NB4 (cell line): ENCODE data around the gene ENPP6.

Source experiments
- MYC ChIP-seq: IDR thresholded peaks from 2 replicates; pipeline ENCODE4 v1.6.1; 2011; ENCODE audit warnings: low read depth, low read length
- POLR2A ChIP-seq: IDR thresholded peaks from 2 replicates; pipeline ENCODE4 v1.6.1; 2011; ENCODE audit warnings: mild to moderate bottlenecking; ENCODE audit not compliant: insufficient read length; ENCODE audit errors: extremely low read depth
- TF ChIP-seq, protein P1 (sequence below): IDR thresholded peaks from one replicate; pipeline ENCODE4 v1.5.1; 2012; ENCODE audit warnings: low read depth, low read length
- TF ChIP-seq, protein P2 (sequence below): IDR thresholded peaks from 2 replicates; pipeline ENCODE4 v1.6.1; 2011; ENCODE audit warnings: low read depth, low read length

DNA sequence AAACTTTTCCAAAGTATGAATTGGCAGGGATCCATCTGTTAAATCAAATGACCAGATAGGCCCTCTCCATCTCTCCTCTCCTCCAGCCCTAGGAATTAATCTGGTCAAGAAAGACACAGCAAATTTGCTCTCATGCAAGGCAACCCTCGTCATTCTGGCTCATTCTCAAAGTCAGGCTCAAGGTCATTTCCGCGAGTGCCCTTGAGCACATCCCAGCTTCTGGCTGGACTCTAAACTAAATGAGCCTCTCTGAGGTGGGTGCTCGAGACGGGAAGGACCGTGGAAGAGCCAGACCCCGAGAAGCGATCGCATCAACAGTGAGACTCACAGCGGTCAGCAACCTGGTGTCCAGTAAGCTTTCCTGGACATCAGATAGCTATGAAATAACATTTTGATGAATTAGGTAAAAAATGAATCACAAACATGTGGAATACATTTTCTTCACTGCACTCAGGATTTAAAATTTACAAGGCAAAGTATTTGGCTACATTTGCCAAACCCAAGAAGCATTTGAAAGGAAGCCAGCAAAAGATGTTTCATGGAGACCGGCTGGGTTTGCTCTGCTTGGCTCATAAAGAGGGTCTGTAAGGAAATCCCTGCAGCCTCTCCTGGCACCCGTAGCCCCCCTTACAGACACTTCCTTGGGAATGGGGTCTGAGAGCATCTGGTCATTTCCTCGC is 121.0 kb downstream of the ENPP6 start:
- TF ChIP-seq, protein P1, sequence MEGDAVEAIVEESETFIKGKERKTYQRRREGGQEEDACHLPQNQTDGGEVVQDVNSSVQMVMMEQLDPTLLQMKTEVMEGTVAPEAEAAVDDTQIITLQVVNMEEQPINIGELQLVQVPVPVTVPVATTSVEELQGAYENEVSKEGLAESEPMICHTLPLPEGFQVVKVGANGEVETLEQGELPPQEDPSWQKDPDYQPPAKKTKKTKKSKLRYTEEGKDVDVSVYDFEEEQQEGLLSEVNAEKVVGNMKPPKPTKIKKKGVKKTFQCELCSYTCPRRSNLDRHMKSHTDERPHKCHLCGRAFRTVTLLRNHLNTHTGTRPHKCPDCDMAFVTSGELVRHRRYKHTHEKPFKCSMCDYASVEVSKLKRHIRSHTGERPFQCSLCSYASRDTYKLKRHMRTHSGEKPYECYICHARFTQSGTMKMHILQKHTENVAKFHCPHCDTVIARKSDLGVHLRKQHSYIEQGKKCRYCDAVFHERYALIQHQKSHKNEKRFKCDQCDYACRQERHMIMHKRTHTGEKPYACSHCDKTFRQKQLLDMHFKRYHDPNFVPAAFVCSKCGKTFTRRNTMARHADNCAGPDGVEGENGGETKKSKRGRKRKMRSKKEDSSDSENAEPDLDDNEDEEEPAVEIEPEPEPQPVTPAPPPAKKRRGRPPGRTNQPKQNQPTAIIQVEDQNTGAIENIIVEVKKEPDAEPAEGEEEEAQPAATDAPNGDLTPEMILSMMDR = no peak
- no peak for TF ChIP-seq POLR2A
- TF ChIP-seq, protein P2, sequence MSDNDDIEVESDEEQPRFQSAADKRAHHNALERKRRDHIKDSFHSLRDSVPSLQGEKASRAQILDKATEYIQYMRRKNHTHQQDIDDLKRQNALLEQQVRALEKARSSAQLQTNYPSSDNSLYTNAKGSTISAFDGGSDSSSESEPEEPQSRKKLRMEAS = no peak
- TF ChIP-seq MYC = no peak
